Right ventricle myocardium inferior (tissue), 1 donor: ENCODE measurements around the gene PLB1. TPM values are rescaled to one million over a fixed set of nuclear protein-coding genes. Genes with fewer than 3 reads are reported as not detected.

Experiments used
- ATAC-seq: fragments of 200-7000 bp; cut with Tn5 transposase; one replicate; pipeline ENCODE4 v1.9.1; 2020; ENCODE audit warnings: mild to moderate bottlenecking, moderate library complexity
- DNase-seq: peaks from one replicate; pipeline ENCODE4 v3.0.0; 2021; ENCODE audit errors: missing footprints
- intact Hi-C: fragments of 100-400 bp; cut with DNase I; formaldehyde crosslinking; loops from one replicate; pipeline ENCODE4 v1.11.0; 2022
- total RNA-seq: library from RNA; stranded (reverse); fragmentation: NEBNext Ultra II Directional; extraction: Animal tissue kit (Norgen Biotek cat#: 25700); gene quantifications from one replicate; pipeline ENCODE4 v1.2.1, GENCODE V29; 2021
- donor health status: DM: no; HTN: yes; CAD: no; lungs with severe emphysema.

PLB1 gene
- total RNA-seq, 1 donor from 2014 or later, result 3.0 TPM

DNA sequence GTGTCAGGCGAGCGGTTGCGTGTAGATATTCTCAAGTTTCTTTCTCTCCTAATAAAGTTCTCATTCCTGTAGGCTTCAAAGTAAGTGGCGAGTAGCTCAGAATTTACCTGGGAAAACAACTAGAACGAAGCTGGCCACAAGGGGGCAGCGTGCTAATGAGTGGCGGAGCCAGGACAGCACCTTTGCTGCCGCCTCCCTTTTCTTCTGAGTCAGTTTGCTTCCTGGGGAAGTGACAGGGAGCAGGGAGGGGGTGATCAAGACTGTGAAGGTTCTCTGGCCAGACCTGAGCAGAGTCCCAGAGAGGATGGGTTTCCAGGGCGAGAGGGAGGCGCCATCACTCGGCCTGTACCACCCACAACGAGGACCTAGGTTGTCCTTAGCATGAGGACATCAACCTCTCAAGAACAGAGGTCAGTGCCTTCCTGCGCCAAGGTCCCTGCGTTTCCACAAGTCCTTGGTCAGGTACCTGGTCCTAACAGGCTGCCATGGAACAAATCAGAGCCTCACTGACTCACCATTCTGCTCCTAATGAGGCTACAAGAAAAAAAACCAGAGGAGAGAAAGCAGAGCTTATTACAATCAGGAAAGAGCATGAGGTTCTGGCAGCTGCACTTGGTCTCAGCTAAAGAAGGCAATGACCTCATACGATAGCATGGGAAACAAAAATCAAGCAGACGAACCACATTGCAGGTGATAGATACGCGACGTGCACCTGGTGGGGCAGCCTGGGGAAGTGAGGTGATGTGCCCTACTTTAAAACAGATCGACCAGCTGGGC is 98.7 kb downstream of the PLB1 start:
- intact Hi-C loops, result loop anchor here (1.0 to 5.0 kb wide), 2 partner anchors 88 to 158 kb away; no protein-coding TSS in a partner anchor
- ATAC-seq, result peak; percentile 75
- DNase-seq, result peak; percentile 94

DNA sequence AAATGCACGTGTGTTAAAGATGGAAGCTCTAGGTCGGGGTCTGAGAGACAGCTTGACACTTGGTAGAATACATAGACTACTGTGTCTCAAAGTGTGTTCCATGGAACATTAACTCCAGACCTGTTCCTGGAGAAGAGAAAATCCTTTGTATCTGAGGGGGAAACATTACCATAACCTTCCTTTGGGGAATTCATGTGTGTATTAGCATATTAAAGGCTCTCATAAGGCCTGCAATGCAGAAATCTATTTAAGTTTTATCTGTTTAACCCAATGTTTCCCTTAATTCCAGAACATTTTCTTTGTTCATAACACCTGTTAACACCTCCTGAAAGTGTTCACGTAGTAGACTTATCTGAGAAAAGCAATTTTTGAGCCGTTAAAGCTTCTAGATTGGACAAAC is 99.5 kb downstream of the PLB1 start:
- intact Hi-C loops, result no loop called here
- no peak for DNase-seq
- ATAC-seq, result no peak

DNA sequence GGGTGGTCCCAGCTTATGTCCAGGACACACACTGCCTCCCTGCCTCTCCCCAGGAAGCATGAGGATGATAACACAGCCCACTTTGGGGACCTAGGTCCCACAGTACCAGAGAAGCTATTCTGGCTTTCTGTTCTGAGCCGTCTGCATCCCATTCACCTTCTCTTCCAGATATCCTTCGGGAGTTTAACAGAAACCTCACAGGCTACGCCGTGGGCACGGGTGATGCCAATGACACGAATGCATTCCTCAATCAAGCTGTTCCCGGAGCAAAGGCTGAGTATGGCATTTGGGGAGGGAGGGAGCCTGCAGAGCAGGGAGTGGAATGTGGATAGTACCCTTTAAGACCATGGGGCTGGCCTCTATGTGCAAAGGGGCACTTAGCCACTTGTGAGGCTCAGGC is 102.6 kb downstream of the PLB1 start:
- intact Hi-C loops, result no loop called here
- no peak for DNase-seq
- ATAC-seq, result no peak

DNA sequence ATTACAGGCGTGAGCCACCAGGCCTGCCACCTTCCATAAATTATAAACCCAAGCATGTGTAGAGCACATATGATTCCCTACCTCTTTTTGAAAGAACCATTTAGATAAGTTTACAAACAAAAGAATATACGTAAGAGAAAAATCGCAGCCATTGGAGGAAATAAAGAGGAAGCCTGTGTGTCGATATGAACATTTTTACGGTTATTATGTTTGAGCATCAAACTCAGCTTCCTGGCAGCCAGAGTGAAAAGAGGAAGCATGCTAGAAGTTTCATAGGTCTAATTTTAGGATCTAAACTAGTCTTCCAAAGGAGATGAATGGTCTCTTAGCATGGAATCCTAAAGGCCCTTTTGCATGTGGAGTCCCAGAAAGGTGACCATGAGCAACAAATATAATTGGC is 104.3 kb downstream of the PLB1 start:
- intact Hi-C loops, result no loop called here
- ATAC-seq, result no peak
- DNase-seq, result no peak

DNA sequence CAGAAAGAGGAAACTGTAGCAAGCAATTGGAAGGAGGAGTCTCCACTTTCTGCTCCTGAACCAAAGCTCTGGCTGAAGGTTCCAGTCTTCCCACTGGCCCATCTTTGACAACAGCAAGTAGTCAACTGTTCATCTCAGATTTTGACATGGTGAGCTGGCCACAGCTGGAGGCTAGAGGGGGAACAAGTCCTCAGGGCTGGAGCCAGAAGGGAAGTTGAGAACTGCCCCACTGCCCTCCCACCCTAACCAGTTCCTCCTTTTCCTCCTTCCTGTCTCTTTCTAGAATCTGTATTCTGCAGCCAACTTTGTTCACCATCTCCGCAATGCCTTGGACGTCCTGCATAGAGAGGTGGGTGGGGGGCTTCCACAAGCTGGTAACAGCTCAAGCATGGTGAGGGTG is 105.8 kb downstream of the PLB1 start:
- intact Hi-C loops, result no loop called here

DNA sequence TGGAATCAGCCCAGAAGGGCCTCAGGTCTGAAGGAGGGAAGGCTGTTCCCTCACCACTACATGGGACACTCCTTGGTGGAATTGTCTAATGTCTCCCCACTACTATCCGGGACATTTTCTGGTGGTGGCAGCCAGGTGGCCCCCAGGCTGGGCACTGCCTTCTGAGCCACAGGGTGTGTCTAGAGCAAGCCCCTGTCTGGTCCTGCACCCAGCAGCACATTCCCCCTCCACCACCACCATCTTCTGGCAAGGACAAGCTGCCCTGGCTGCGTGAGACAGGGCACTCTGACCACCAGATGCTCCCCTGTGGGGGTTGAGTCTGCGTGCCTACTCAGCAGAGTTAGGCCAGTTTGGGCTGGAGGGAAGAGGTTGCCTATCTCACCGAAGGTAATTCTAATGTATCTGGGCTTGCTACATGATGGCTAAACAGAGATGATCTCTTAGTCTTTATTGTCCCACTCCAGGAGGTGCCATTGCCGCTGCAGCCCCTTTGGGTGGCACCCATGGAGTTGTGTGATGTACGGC is 106.3 kb downstream of the PLB1 start:
- DNase-seq, result no peak
- intact Hi-C loops, result no loop called here
- no peak for ATAC-seq

More for the DNA sequence above, 105.8 kb downstream of the PLB1 start:
- DNase-seq, result no peak
- peak; percentile 51 for ATAC-seq

DNA sequence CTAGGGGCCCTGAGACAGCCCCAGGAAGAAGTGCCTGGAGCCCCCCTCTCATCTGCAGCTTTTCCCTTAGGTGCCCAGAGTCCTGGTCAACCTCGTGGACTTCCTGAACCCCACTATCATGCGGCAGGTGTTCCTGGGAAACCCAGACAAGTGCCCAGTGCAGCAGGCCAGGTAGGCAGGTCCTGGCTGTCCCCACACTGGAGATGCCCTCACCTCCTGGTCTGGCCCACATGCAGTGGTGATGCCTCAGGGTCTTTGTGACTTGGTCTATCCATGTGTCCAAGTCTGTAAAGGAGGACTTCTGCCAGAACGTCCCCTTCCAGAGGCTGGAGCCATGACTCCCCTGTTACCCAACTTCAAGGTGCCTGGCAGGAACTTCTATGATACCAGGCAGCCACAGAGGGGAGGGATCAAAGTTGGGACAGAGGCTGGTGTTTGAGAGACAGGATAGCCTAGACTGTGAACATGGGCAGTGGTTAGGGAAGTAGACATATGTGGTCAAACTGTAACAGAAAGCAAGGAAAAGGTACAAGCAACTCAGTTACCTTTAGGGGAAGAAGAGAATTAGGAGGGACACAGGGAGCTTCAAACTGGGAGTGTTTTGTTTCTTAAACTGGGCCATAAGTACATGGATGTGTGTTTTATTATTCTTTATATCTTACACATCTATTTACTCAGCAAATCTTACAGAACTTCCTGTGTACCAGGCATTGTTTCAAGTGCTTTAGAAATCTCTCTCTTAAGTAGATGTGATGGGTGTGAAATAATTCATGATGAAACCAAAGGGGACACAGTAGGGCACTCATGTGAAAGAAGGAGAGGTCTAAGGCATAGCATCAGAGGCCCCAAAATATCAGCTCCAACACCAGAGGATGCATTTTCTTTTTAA is 107.1 kb downstream of the PLB1 start:
- DNase-seq (no peak), ATAC-seq (no peak)
- intact Hi-C loops, result no loop called here

DNA sequence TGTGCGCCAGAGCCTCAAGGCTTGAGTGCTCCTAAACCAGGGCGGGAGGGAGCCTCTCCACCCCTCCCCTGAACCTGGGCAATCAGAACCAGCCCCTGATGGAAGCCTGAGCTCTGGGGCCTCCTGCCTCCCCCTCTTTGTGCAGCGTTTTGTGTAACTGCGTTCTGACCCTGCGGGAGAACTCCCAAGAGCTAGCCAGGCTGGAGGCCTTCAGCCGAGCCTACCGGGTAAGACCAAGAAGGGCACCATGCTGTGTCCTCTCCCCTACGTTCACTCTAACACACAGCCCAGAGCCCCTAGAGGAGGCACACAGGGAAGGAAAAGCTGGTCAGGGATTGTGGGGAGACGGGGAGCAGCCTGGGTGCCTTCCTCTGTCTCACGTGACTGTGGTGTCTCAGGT is 108.0 kb downstream of the PLB1 start:
- intact Hi-C loops, result no loop called here
- ATAC-seq, result no peak

DNA sequence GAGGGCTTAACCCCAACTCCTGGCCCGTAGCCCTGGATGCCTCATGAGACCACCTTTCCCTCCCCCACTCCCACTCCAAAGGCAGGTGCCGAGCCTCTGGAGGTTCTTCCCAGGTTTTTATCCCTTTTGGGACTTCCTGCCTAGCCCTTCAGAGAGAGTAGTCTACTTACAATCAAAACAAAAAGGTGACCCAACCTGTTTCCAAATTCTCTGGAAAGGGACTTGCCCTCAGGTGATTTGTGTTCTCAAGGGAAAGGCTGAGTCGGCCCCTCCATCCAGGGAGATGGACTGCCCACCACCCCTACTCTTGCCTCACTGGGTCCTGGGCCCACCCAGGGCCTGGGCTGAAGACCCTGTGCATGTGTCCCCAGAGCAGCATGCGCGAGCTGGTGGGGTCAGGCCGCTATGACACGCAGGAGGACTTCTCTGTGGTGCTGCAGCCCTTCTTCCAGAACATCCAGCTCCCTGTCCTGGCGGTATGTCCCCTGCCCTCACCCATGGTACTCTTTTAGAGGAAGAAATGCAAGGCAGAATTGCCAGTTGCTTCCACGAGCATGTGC is 108.5 kb downstream of the PLB1 start:
- no peak for ATAC-seq
- DNase-seq, result no peak
- intact Hi-C loops, result no loop called here

More for the DNA sequence above, 108.0 kb downstream of the PLB1 start:
- DNase-seq, result no peak

DNA sequence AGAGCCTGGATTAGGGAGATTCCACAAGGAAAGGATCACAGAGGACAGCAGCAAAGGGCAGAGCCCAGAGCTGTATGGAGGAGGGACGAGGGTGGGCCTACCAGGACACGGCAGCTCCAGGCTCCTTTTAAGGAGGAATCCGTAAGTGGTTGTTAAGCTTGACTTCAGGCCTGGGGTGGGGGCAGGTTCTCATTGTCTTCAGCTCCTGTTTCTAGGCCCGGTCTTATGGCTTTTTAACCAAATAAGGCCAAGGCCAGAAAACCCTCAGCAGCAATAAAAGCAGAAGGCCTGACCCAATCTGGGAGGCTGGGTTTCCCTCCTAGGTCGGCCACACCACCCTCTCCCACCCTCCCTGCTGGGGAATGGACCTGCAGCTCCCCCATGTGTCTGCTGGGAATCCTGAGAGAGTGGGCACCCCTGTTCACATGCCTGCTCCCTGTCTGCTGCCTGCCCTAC is 111.2 kb downstream of the PLB1 start:
- peak; percentile 38 for ATAC-seq
- intact Hi-C loops, result loop anchor here (5.0 kb wide), 1 partner anchor 95 kb away; no protein-coding TSS in a partner anchor
- DNase-seq, result no peak

DNA sequence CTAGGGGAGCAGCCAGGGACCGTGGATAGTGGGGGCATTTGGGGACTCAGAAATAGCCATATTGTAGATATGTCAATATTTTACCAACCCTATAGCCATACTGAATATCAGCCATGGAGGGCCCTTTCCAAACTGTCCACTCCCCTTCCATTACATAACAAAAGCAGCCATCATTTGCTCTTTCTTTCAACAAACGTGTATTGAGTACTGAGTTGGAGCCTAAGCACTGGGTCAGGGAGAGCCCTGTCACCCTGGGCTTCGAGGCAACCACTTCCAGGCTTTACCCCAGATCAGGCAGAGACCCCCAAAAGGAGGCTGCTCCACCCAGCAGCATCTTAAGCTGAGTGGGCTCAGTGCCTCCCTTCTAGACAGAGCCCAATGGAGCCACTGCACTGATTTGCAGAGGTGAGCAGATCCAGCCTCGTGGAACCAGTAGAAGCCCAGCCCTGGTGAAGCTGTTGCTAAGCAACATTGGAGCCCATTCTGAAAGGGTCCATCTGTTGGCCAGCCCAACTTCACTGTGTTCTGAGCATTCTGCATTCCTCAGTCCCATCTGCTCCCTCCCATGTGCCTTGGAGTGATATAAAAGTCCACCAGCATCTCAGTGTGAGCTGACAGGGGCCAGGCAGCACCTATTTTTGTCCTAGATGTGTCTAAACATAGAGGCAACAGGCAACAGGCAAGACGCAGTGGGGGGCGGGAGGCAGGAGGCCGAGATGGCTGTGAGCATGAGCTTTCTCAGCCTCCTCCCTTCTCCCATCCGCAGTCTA is 112.1 kb downstream of the PLB1 start:
- DNase-seq (no peak), ATAC-seq (peak; percentile 87)
- intact Hi-C loops, result loop anchor here (5.0 kb wide), 1 partner anchor 94 kb away; no protein-coding TSS in a partner anchor

DNA sequence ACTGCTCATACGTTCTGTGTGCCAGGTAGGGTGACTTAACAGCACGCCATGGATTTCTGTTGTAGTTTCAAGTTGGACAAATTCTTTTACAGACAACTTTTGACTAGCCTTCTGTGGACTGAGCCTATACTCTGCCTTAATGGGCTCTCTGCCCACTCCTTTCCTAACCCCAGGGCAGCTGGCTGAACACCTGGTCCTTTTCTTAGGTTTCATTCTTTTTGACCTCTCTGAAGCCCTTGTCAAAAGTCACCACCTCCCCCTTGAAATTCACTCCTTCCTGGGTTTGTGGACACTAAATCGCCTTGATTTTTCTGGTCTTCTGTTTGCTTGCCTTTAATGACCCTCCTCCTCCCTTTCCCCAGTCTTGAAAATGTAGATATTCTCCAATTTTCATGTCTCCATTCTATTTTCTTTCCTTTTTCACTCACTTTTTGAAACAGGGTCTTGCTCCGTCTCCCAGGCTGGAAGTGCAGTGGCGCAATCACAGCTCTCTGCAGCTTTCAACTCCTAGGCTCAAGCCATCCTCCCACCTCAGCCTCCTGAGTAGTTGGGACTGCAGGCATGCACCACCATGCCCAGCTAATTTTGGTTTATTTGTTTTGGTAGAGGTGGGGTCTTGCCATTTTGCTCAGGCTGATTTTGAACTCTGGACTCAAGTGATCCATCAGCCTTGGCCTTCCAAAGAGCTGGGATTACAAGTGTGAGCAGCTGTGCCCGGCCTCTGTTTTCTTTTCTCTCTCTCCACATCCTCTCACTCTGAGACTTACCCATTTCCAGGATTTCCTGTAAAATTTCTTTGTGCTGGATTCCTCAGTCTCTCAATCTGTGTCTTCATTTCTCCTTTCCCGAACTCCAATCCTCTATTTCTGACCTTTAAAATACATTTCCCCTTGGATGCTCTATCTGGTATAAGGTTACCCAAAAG is 112.9 kb downstream of the PLB1 start:
- intact Hi-C loops, result loop anchor here (5.0 kb wide), 1 partner anchor 94 kb away; no protein-coding TSS in a partner anchor
- DNase-seq (no peak), ATAC-seq (peak; percentile 37)

DNA sequence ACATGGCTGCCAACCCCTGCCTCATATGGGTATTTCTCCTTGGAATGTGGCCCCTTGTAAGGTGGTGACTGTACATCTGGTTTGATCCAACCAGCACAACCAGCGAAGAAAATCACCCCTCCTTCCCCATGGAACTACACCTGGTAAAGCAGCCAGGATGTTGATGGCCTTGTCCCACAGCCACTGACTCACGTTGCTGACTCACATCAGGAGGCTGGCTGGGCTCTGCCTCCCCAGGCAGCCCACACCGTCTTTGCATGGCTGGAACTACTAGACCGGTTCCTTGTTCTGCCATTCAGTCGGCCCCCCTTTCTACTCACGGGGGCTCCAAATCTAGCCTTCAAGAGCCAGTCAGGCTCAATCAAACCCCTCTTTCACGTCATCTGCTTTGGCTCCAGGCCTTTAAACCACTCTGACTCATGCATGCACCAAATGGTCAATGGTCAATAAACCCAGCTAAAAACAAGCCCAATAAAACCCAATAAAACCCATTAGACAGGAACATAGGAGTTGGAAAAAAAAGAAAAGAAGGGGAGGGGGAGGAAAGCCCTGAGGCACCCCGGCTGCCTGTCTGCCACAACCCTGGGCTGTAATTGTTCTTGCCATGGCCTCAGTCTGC is 114.8 kb downstream of the PLB1 start:
- ATAC-seq, result no peak
- intact Hi-C loops, result no loop called here
- DNase-seq, result no peak

DNA sequence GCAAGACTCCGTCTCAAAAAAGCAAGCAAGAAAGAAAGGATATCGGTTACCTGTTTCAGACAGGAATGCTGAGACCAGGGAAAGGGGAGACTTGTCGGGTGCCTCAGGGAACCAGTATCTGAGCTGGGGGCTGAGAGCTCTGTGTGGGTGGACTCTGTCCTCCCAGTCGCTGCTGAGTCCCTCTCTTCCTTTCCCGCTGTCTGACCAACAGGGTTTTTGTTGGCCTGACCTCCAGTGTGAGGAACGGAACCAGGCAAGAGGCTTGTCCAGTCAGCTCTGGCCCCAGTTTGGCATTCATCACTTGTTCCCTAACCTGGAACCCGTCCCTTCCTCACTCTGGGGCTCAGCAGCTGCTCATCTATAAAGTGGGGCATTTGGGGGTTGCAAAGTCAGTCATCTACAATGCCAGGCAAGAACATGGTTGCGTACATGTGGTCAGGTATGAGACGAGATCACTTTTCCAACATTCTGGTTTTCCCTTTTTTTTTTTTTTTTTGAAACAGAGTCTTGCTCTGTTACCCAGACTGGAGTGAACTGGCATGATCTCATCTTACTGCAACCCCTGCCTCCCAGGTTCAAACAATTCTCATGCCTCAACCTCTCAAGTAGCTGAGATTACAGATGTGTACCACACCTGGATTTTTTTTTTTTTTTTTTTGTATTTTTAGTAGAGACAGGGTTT is 116.4 kb downstream of the PLB1 start:
- no peak for ATAC-seq
- intact Hi-C loops, result no loop called here

DNA sequence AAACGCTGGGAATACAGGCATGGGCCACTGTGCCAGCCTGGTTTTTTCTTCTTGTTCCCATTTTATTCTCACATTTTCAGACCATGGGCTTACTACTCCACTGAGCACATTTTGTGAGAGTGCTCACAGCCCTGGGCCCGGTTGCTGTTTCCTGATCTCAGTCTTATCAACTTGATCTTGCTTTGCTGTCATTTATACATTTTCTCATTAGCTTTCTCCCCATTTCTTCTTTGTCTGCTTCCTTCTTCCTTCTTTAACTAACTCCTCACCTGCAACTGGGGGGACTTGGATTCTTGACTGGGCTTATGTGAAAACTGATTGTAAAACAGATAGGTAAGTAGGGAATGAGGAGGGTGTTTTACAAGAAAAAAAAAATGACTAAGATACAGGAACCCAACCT is 117.3 kb downstream of the PLB1 start:
- ATAC-seq (no peak), DNase-seq (no peak)
- intact Hi-C loops, result no loop called here

More for the DNA sequence above, 116.4 kb downstream of the PLB1 start:
- DNase-seq, result no peak
